ENCODE results near the gene MFGE8.
"Not testable (repeated sequence)": the region's sequence is repeated elsewhere in the genome, so short reads cannot be mapped to it uniquely, and the experiment has no call there.

The MFGE8 gene

GRCh38 chr15:88913017-88913849 lies at the start of gene MFGE8:
Gene MFGE8 (minus strand): TSS chr15:88913379. CDS start chr15:88913319, 60 bp downstream.
- peak; percentile 78 for DNase-seq

- DNase-seq: no peak
Observed at GRCh38 chr15:88959445-88959844, 46.3 kb upstream of the MFGE8 start.

DNA sequence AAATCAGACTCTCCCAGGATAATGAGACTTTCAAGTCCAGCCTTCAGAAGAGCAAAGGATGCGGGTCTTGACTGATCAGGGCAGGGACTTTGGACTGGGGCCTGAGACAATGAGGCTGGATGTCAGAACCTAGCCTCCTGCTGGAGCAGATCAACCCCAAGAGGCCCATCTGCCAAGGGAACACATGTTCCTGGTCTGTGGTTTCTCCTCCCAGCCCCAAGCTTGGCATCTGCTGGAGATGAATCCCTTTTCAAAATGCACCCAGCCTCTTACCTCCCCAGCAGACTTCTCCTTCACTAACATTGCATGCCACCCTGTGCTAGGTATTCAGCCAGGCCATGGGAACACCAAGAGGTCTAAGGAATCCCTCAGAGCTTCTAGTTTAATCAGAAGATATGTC lies 43.7 kb upstream of the MFGE8 start:
- no peak for DNase-seq

- no peak for DNase-seq
Observed at GRCh38 chr15:88956263-88956662, 43.1 kb upstream of the MFGE8 start.

DNA sequence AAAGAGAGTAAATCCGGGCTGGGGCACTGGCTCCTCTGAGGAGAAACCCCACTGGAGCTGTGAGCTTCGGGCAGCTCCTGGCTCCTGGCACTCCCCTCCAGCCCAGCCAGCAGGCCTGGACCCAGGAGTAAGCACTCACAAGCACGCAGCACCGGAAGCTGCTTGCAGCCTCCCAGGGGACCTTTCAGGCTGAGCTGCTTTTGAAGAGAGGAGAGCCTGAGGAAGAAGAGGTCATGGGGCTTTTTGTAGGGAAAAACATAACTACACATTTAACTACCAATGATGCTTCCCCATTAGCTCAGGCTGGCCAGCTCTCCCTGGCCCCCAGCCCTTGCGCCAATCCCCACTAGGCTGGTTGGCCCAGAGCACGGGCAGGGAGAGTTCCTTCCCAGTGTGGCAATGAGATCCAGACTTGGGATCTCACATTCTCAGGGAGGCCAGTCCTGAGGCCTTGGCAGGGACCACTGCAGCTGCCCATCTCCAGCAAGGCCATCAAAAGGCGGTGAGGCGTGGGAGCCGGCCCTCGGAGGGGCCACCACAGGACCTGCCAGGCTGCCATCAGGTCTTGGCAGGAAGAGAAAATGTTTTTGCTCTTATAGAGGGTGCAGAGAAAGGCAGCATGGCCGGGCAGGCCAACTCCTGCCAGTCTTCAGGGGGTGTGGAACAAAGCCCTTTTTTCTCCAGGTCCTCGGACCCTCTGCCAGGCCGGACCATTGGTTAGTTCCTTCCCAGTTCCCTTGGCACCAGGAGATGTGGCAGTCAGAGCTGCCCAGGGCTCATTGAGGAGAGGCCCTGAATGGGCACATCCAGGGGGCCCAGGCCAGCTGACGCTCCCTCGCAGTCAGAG lies 41.5 kb upstream of the MFGE8 start:
- no peak for DNase-seq

GRCh38 chr15:88950600-88951160 lies 37.5 kb upstream of the MFGE8 start:
- no peak for DNase-seq

DNA sequence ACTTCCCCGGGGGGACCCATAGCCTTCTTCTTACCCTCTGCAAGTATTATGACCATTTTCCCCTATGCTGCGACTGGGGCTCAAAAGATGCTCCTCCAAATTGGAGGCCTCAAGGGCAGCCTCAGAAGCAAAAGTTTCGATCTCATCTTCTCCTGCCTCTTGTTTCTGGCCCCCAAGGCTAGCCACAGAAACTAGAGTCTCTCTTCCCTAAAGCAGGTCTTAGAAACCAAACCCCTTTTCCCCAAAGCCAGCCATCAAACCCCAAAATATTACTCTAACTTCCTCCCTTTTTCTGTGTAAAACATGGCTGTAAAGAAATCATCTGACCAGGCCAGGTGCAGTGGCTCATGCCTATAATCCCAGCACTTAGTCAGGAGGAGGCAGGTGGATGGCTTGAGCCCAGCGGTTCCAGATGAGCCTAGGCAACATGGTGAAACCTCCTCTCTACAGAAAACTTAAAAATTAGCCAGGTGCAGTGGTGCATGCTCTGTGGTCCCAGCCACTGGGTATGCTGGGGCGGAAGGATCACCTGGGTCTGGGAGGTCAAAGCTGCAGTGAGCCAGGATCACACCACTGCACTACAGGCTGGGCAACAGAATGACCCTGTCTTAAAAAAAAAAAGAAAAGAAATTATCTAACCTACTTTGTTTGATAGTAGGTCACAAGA lies 36.7 kb upstream of the MFGE8 start:
- DNase-seq: no peak

DNA sequence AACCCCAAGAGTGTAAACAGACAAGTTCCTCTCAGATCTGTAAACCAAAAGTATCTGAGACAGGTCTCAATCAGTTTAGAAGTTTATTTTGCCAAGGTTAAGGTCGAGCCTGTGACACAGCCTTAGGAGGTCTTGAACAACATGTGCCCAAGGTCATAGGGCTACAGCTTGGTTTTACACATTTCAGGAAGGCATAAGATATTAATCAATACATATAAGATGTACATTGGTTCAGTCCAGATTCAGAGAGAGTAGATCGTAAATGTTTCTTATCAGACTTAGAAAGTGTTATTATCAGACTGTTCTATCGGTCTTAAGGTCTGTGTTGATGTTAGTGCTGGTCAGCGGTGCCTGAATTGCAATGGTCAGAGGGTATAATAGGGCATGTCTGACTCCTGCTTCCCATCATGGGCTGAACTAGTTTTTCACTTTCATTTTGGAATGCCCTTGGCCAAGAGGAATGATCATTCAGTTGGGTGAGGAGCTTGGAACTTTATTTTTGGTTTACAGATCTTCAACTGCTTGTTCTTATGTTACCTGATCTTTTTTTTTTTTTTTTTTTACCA lies 27.0 kb upstream of the MFGE8 start:
- no peak for DNase-seq

DNA sequence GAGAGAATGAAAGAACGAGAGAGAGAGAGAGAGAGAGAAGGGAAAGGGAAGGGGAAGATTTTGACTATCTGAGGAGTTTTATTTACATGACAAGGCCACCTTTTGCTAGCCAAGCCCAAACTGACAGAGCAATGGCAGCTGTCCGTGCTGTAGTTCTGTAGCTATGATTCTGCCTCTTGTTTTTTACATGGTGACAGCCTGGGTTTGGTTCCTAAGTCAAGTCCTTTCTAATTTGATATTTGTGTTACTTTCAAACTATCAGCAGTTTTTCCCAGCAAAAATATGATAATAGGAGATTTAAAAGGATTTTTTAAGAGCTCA lies 26.3 kb upstream of the MFGE8 start:
- DNase-seq: no peak

GRCh38 chr15:88938802-88939485 lies 25.8 kb upstream of the MFGE8 start:
- DNase-seq: no peak

DNA sequence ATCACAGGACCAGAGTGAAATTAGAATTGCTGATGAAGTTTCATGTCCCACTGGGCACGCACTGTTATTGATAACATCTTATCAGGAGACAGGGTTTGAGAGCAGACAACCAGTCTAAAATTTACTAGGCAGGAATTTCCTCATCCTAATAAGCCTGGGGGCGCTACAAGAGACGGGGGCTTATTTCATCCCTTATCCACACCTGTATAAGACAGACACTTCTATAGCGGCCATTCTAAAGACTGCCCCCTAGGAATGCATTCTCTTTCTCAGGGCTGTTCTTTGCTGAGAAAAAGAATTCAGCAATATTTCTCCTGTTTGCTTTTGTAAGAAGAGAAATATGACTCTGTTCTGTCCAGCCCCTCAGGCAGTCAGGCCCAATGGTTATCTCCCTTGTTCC lies 21.3 kb upstream of the MFGE8 start:
- DNase-seq: not testable (repeated sequence)

GRCh38 chr15:88932875-88933330 lies 19.7 kb upstream of the MFGE8 start:
- DNase-seq: no peak

DNA sequence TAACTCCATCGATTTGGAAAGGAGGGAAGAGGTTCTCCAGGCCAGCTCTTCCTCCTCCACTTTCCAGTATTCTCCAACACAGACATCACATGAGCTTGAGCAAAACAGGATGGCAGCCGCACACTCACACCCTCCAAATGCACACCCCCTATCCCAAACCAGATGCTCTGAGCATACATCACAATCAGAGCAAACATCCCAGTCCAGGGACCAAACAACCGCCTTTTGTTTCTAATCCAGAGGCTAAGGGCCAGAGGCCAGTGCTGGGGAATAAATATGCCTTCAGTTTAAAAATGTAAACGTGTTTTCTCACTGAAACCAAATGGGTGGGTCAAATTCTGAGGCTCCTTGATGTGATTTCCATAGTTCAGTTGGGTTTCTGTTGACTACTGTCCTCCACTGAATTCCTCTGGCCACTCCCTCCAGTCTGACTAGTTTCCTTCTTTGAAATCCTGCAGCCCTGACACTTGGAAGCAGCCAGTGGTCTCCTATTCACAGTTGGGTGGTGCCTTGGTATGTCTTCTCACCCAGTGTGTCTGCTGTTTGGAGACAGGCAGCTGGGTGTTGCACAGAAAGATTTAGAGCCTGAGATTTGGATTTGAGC lies 19.2 kb upstream of the MFGE8 start:
- DNase-seq: no peak

- DNase-seq: no peak
Observed at GRCh38 chr15:88930579-88930978, 17.4 kb upstream of the MFGE8 start.

- not testable (repeated sequence) for DNase-seq
Observed at GRCh38 chr15:88929358-88930098, 16.3 kb upstream of the MFGE8 start.

GRCh38 chr15:88928192-88928591 lies 15.0 kb upstream of the MFGE8 start:
- not testable (repeated sequence) for DNase-seq

DNA sequence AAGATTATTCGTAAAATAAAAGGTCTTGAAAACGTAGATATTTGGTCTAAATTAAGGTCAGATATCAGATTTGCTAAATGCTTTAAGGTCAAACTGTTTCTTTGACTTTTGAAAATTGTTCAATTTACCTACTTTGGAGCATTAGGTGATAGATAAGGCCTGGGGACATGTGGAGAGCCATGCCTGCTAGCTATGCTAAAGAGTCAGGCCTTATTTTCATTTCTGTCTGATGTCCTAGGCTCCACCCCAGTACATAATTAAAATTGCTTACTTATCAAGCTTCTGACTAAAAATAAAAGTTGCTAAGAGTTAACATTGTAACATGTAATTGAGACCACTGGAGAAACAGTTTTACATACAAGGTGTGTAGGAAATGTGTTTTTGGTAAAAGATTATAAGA lies 12.5 kb upstream of the MFGE8 start:
- DNase-seq: not testable (repeated sequence)

DNA sequence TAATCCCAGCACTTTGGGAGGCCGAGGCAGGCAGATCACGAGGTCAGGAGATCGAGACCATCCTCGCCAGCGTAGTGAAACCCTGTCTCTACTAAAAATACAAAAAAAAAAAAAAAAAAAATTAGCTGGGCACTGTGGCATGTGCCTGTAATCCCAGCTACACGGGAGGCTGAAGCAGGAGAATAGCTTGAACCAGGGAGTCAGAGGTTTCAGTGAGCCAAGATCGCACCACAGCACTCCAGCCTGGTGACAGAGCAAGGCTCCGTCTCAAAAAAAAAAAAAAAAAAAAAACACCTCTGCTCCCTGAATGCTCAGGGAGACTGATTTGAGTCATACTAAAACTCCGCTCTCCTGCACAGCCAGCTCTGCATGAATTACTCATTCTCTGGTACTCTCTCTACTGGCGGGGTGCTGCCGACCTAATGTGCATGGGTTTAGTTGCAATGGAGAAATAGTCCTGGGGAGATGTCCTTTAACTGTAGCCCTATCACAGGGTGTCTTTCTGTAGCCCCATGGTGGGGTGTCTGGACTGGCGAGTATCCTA lies 7.8 kb upstream of the MFGE8 start:
- DNase-seq: not testable (repeated sequence)

- DNase-seq: no peak
Observed at GRCh38 chr15:88920186-88920891, 7.2 kb upstream of the MFGE8 start.

GRCh38 chr15:88918738-88919137 lies 5.6 kb upstream of the MFGE8 start:
- no peak for DNase-seq
